GM12873 (cell line): ENCODE data around the gene MEIS3.

Experiments
- CTCF ChIP-seq: IDR thresholded peaks from 2 replicates; pipeline ENCODE4 v1.5.1; 2012; ENCODE audit warnings: low read depth, mild to moderate bottlenecking, moderate library complexity, low read length, control low read depth; ENCODE audit not compliant: insufficient read depth; ENCODE audit errors: missing control alignments

Gene MEIS3

GRCh38 chr19:47413941-47414340, 5.4 kb downstream of the MEIS3 start:
- TF ChIP-seq CTCF: no peak

- no peak for TF ChIP-seq CTCF
Measured at GRCh38 chr19:47411101-47411500, 8.2 kb downstream of the MEIS3 start.

- no peak for TF ChIP-seq CTCF
Measured at GRCh38 chr19:47408156-47408938, 11.0 kb downstream of the MEIS3 start.

- TF ChIP-seq CTCF: no peak
Measured at GRCh38 chr19:47407417-47407774, 11.9 kb downstream of the MEIS3 start.

- TF ChIP-seq CTCF: no peak
Measured at GRCh38 chr19:47406711-47407416, 12.5 kb downstream of the MEIS3 start.

- TF ChIP-seq CTCF: no peak
Measured at GRCh38 chr19:47405854-47406417, 13.4 kb downstream of the MEIS3 start.

GRCh38 chr19:47405197-47405550, 14.2 kb downstream of the MEIS3 start:
- no peak for TF ChIP-seq CTCF
